Prostate gland (tissue), 1 donor: Measurements from ENCODE around the gene KLK7.

ENCODE experiments used
- POLR2A ChIP-seq: fragments of 450-650 bp; IDR thresholded peaks from one replicate; pipeline ENCODE4 v1.6.1; 2016; ENCODE audit warnings: antibody characterized with exemption, mild to moderate bottlenecking
- POLR2AphosphoS5 ChIP-seq: sonication (generic); formaldehyde crosslinking; IDR thresholded peaks from one replicate; pipeline ENCODE4 v1.6.1; 2017; ENCODE audit warnings: antibody characterized with exemption

DNA sequence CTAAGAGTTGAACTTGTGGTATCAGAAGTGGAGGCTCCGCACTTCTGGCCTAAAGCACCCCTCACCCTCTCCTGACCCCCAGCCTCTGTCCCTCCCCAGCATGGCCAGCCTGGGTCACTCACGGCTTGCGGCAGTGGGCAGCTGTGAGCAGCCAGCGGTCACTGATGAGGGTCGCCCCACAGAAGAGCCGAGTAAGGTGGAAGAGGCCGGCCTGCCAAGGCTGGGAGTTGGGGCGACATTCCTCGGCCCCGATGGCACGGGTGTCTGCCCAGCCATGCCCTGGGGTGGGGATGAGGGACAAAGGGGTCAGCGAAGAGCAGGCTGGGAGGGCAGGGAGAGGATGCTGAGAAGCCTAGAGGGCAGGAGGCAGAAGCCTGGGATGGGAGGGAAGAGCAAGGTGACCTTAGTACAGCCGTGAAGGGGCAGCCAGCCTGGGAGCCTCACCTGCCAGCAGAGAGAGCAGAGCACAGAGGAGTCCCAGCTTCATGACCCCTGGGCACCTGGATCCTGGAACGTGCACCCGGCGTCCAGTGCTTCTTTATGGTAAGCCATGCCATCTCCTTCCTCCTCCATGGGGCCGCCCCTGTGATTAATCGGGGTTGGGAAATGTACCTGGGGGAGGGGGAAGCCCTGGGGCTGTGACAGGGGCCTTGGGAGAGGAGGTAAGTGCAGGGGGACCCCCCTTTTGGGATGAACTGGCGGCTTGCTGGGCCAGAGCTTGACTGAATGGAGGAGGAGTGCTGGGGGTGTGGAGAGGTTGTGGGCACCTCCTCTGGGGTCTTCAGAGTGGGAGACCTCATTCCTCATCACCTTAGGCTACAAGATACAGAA lies 25.6 kb upstream of the KLK7 start:
- TF ChIP-seq POLR2AphosphoS5 (no peak), POLR2A (no peak)
